HG02938 (cell line): ENCODE measurements around the gene SLC46A2.

Experiments used
- ATAC-seq: cut with Tn5 transposase; IDR thresholded peaks from one replicate; pipeline ENCODE4 v1.9.1; 2021; ENCODE audit warnings: mild to moderate bottlenecking, moderate library complexity; ENCODE audit not compliant: unreplicated experiment

The SLC46A2 gene

GRCh38 chr9:112890106-112891081 lies at the start of gene SLC46A2:
Gene SLC46A2 (minus strand): TSS chr9:112890876. CDS start chr9:112890681, 195 bp downstream.
- ATAC-seq = no peak

- no peak for ATAC-seq
Measured at GRCh38 chr9:112939418-112939817, 48.7 kb upstream of the SLC46A2 start.

GRCh38 chr9:112933696-112934095 lies 43.0 kb upstream of the SLC46A2 start:
- ATAC-seq = no peak

GRCh38 chr9:112925058-112925641 lies 34.5 kb upstream of the SLC46A2 start:
- no peak for ATAC-seq

GRCh38 chr9:112921549-112921948 lies 30.9 kb upstream of the SLC46A2 start:
- ATAC-seq = no peak

GRCh38 chr9:112917987-112918362 lies 27.3 kb upstream of the SLC46A2 start:
- ATAC-seq = no peak

- ATAC-seq = no peak
Measured at GRCh38 chr9:112917047-112917986, 26.6 kb upstream of the SLC46A2 start.

GRCh38 chr9:112914524-112914923 lies 23.8 kb upstream of the SLC46A2 start:
- ATAC-seq = no peak

GRCh38 chr9:112913326-112913725 lies 22.6 kb upstream of the SLC46A2 start:
- ATAC-seq = no peak

GRCh38 chr9:112912636-112913035 lies 22.0 kb upstream of the SLC46A2 start:
- ATAC-seq = no peak

GRCh38 chr9:112911736-112912135 lies 21.1 kb upstream of the SLC46A2 start:
- ATAC-seq = no peak

- ATAC-seq = no peak
Measured at GRCh38 chr9:112905084-112905483, 14.4 kb upstream of the SLC46A2 start.

- ATAC-seq = no peak
Measured at GRCh38 chr9:112900901-112901300, 10.2 kb upstream of the SLC46A2 start.

GRCh38 chr9:112900488-112900887 lies 9.8 kb upstream of the SLC46A2 start:
- no peak for ATAC-seq

- ATAC-seq = no peak
Measured at GRCh38 chr9:112898872-112899311, 8.2 kb upstream of the SLC46A2 start.

- no peak for ATAC-seq
Measured at GRCh38 chr9:112896131-112896530, 5.5 kb upstream of the SLC46A2 start.

GRCh38 chr9:112894699-112895098 lies 4.0 kb upstream of the SLC46A2 start:
- no peak for ATAC-seq

- ATAC-seq = no peak
Measured at GRCh38 chr9:112894041-112894440, 3.4 kb upstream of the SLC46A2 start.

- ATAC-seq = no peak
Measured at GRCh38 chr9:112892981-112893380, 2.3 kb upstream of the SLC46A2 start.

GRCh38 chr9:112891521-112891920 lies 845 bp upstream of the SLC46A2 start:
- ATAC-seq = no peak

GRCh38 chr9:112887381-112887780 lies 3.3 kb downstream of the SLC46A2 start:
- ATAC-seq = no peak
